B cell (primary cell): ENCODE results near the gene SLC32A1. TPM values are rescaled to one million over a fixed set of nuclear protein-coding genes. Genes with fewer than 3 reads are reported as not detected.

Source experiments
- ATAC-seq: fragments of 200-7000 bp; cut with Tn5 transposase; one replicate; pipeline ENCODE4 v1.10.0; 2021; ENCODE audit warnings: low read depth, mild to moderate bottlenecking, moderate number of reproducible peaks, moderate library complexity
- CTCF ChIA-PET: fragments of 350-600 bp; sonication (Branson Sonifier 250); formaldehyde crosslinking; loops from one replicate; lab custom pipeline; 2021; ENCODE audit warnings: antibody characterized with exemption, inconsistent platforms; lab: Charles Lee
- POLR2A ChIA-PET: fragments of 350-600 bp; sonication (Branson Sonifier 250); formaldehyde crosslinking; loops from one replicate; lab custom pipeline; 2021; ENCODE audit warnings: antibody characterized with exemption; lab: Charles Lee
- DNase-seq: peaks from one replicate; pipeline ENCODE4 v3.0.0; 2013
- H2AFZ ChIP-seq: 2 replicates; pipeline ENCODE4 v1.6.1; 2012; ENCODE audit warnings: mild to moderate bottlenecking, low read depth, low read length; ENCODE audit not compliant: insufficient read depth, poor library complexity, severe bottlenecking
- H3K27ac ChIP-seq, 2 donors: 1 replicate in 1 of 2; 2 replicates in 1 of 2; pipeline ENCODE4 v1.5.1; 2012 to 2013; ENCODE audit warnings: low read length in 2 of 2, mild to moderate bottlenecking in 2 of 2, moderate library complexity in 1 of 2
- H3K27me3 ChIP-seq, 4 experiments: fragments of 200-600 bp in 1 of 4; sonication (generic) in 1 of 4; replicated peaks in 1 of 4; 1 replicate in 2 of 4; 2 replicates in 2 of 4; pipeline versions ENCODE4 v1.6.1 to v1.7.0; 2013 to 2016; ENCODE audit warnings: low read length in 3 of 4, mild to moderate bottlenecking in 2 of 4, mixed read lengths in 1 of 4, moderate library complexity in 1 of 4; ENCODE audit not compliant: insufficient read depth in 4 of 4, control insufficient read depth in 3 of 4; ENCODE audit errors: control extremely low read depth in 1 of 4
- H3K36me3 ChIP-seq, 2 experiments: replicated peaks in 1 of 2; 1 replicate in 1 of 2; 2 replicates in 1 of 2; pipeline versions ENCODE4 v1.6.1 to v1.7.1; 2013; ENCODE audit warnings: low read length in 1 of 2; ENCODE audit not compliant: insufficient read depth in 2 of 2, control insufficient read depth in 1 of 2; ENCODE audit errors: control extremely low read depth in 1 of 2, extremely low read depth in 1 of 2
- H3K4me1 ChIP-seq, 2 donors: fragments of 200-600 bp in 1 of 2; sonication (generic) in 1 of 2; 1 replicate in 1 of 2; 2 replicates in 1 of 2; pipeline versions ENCODE4 v1.5.1 to v1.6.1; 2013 to 2017; ENCODE audit warnings: low read length in 2 of 2; ENCODE audit not compliant: control insufficient read depth in 2 of 2, insufficient read depth in 2 of 2
- H3K4me2 ChIP-seq: replicated peaks from 2 replicates; pipeline ENCODE3; 2012; ENCODE audit warnings: mild to moderate bottlenecking, low read depth, low read length; ENCODE audit not compliant: poor library complexity, severe bottlenecking
- H3K4me3 ChIP-seq, 5 experiments: fragments of 200-600 bp in 1 of 5; sonication (generic) in 1 of 5; 1 replicate in 3 of 5; 2 replicates in 2 of 5; pipeline versions ENCODE4 v1.5.1 to v1.7.0; 2011 to 2016; ENCODE audit warnings: low read length in 4 of 5, mild to moderate bottlenecking in 4 of 5, low read depth in 2 of 5, control low read depth in 1 of 5, moderate library complexity in 1 of 5; ENCODE audit not compliant: insufficient read depth in 1 of 5; ENCODE audit errors: control extremely low read depth in 1 of 5, extremely low read depth in 1 of 5
- H3K79me2 ChIP-seq: fragments of 200-600 bp; sonication (generic); one replicate; pipeline ENCODE4 v1.6.0; 2016; ENCODE audit warnings: low read length; ENCODE audit not compliant: control insufficient read depth, insufficient read depth
- H3K9ac ChIP-seq: fragments of 200-600 bp; sonication (generic); 2 replicates; pipeline ENCODE4 v1.6.1; 2017; ENCODE audit warnings: mild to moderate bottlenecking, low read length, moderate library complexity
- H3K9me3 ChIP-seq, 3 donors: one replicate each; pipeline versions ENCODE4 v1.6.1 to v1.7.1; 2013; ENCODE audit warnings: low read length in 2 of 3; ENCODE audit not compliant: control insufficient read depth in 2 of 3, insufficient read depth in 1 of 3; ENCODE audit errors: control extremely low read depth in 1 of 3
- H4K20me1 ChIP-seq: 2 replicates; pipeline ENCODE4 v1.6.0; 2012; ENCODE audit warnings: mild to moderate bottlenecking, low read length; ENCODE audit not compliant: insufficient read depth, control insufficient read depth, poor library complexity, severe bottlenecking
- H3K27ac Mint-ChIP-seq: one replicate; pipeline ENCODE4 v1.8.0; 2021; ENCODE audit warnings: mixed read lengths
- H3K27me3 Mint-ChIP-seq: one replicate; pipeline ENCODE4 v1.8.0; 2021; ENCODE audit warnings: mixed read lengths
- H3K4me1 Mint-ChIP-seq: one replicate; pipeline ENCODE4 v1.8.0; 2021; ENCODE audit warnings: mixed read lengths
- H3K4me3 Mint-ChIP-seq: one replicate; pipeline ENCODE4 v1.8.0; 2021; ENCODE audit warnings: mixed read lengths
- H3K9me3 Mint-ChIP-seq: one replicate; pipeline ENCODE4 v1.8.0; 2022; ENCODE audit warnings: mixed read lengths; ENCODE audit not compliant: insufficient read depth
- CTCF ChIP-seq: fragments of 200-600 bp; IDR thresholded peaks from one replicate; pipeline ENCODE4 v1.8.0; 2022; ENCODE audit warnings: antibody characterized with exemption, mild to moderate bottlenecking
- EZH2 ChIP-seq: IDR thresholded peaks from 2 replicates; pipeline ENCODE4 v1.6.1; 2012; ENCODE audit warnings: borderline replicate concordance, low read depth, mild to moderate bottlenecking, moderate library complexity, low read length; ENCODE audit not compliant: insufficient read depth, poor library complexity, severe bottlenecking
- WGBS: methylation state at CpG from one replicate; pipeline ENCODE4 v1.1.5; 2013; ENCODE audit warnings: missing lambda C conversion rate; ENCODE audit not compliant: insufficient coverage; 5-methylcytosine and 5-hydroxymethylcytosine counted together
- intact Hi-C: fragments of 100-400 bp; cut with micrococcal nuclease; formaldehyde crosslinking; loops from one replicate; pipeline ENCODE4 v1.10.0; 2022
- polyA plus RNA-seq: library from polyadenylated mRNA; depleted of rRNA; stranded (reverse); fragments of >200 nt; gene quantifications from 2 replicates; pipeline ENCODE4 v1.2.3, GENCODE V29; 2012
- total RNA-seq, 2 donors: library from RNA; stranded (reverse); fragments of 120-200 nt in 1 of 2; gene quantifications; 1 replicate in 1 of 2; 2 replicates in 1 of 2; pipeline versions ENCODE4 v1.2.3 to v1.2.4, GENCODE V29; 2013 to 2022

The SLC32A1 gene
- total and polyA plus RNA-seq, 2 donors (not counting 1 experiment from before 2014, with no cell fraction given), result not detected

GRCh38 chr20:38722683-38723016, 1.6 kb upstream of the SLC32A1 start:
- H3K4me1 ChIP-seq, result peaks cover 50 to 53% of the 10 kb centered on the region in 2 donors
- 8% methylated on average over 6 of the region's 7 CpGs for WGBS
- H4K20me1 ChIP-seq, result no peaks in the 10 kb centered on the region
- CTCF ChIA-PET, result interaction anchor here (1.5 kb wide), 1 partner anchor 64 kb away, joined by 3 read pairs; no protein-coding TSS in a partner anchor
- no peak overlapping the region for H3K27ac Mint-ChIP-seq
- H3K27ac ChIP-seq, result no peak overlapping the region
- no peak for DNase-seq
- H3K27me3 ChIP-seq, result peaks cover 0 to 92% (median 70%) of the 10 kb centered on the region in 4 experiments
- POLR2A ChIA-PET, result no interaction called here
- H3K36me3 ChIP-seq, result no peaks in the 10 kb centered on the region
- no peaks in the 10 kb centered on the region for H3K79me2 ChIP-seq
- no peak overlapping the region for H3K9ac ChIP-seq
- H3K9me3 ChIP-seq, result peaks cover 0 to 44% (median 5%) of the 10 kb centered on the region in 3 donors
- peaks cover 88% of the 10 kb centered on the region for H3K27me3 Mint-ChIP-seq
- no peak for ATAC-seq
- intact Hi-C loops, result no loop called here
- H2AFZ ChIP-seq, result no peak overlapping the region
- peak overlapping the region; percentile 13 for H3K4me3 Mint-ChIP-seq
- H3K4me1 Mint-ChIP-seq, result peaks cover 42% of the 10 kb centered on the region
- no peak overlapping the region for H3K4me3 ChIP-seq
- peaks cover under 1% of the 10 kb centered on the region for H3K9me3 Mint-ChIP-seq
- TF ChIP-seq EZH2 (no peak), CTCF (no peak)
- peak overlapping the region; percentile 71 for H3K4me2 ChIP-seq

GRCh38 chr20:38723017-38723847, 1.1 kb upstream of the SLC32A1 start:
- peak overlapping the region; percentile 57 for H3K27ac Mint-ChIP-seq
- H3K4me1 ChIP-seq, result peaks cover 56 to 58% of the 10 kb centered on the region in 2 donors

More at GRCh38 chr20:38723017-38723847, 1.1 kb upstream of the SLC32A1 start:
- peaks cover 2% of the 10 kb centered on the region for H3K9me3 Mint-ChIP-seq
- Histone ChIP-seq H3K36me3 (no peaks in the 10 kb centered on the region), H3K4me2 (peak overlapping the region; percentile 71), H2AFZ (peak overlapping the region; percentile 45), H4K20me1 (no peaks in the 10 kb centered on the region), H3K4me3 (no peak overlapping the region), H3K79me2 (no peaks in the 10 kb centered on the region), H3K27me3 (peaks cover 0 to 95% (median 75%) of the 10 kb centered on the region in 4 experiments), H3K9me3 (peaks cover 0 to 50% (median 11%) of the 10 kb centered on the region in 3 donors), H3K27ac (no peak overlapping the region), H3K9ac (peak overlapping the region; percentile 15)
- CTCF ChIA-PET, result interaction anchor here (0.6 to 3.3 kb wide), 4 partner anchors 28 to 64 kb away, joined by 3 to 27 read pairs (median 3); no protein-coding TSS in a partner anchor
- POLR2A ChIA-PET, result no interaction called here
- peaks cover 88% of the 10 kb centered on the region for H3K27me3 Mint-ChIP-seq
- ATAC-seq (no peak), DNase-seq (peak; percentile 51)
- intact Hi-C loops, result no loop called here
- no peak for TF ChIP-seq CTCF
- no peak for TF ChIP-seq EZH2
- H3K4me3 Mint-ChIP-seq, result peak overlapping the region; percentile 56
- H3K4me1 Mint-ChIP-seq, result peaks cover 48% of the 10 kb centered on the region
- WGBS, result 3% methylated on average over 52 of the region's 56 CpGs
